HCT116 (cell line): ENCODE data around the gene OR52E1. TPM values are rescaled to one million over a fixed set of nuclear protein-coding genes. Genes with fewer than 3 reads are reported as not detected.

Source experiments
- ATAC-seq: fragments of 200-7000 bp; cut with Tn5 transposase; 2 replicates; pipeline ENCODE4 v1.9.1; 2020; ENCODE audit warnings: mild to moderate bottlenecking, moderate library complexity
- BruUV-seq: library from RNA; stranded (reverse); fragments of 400-500 nt; replicated peaks from 2 replicates; lab custom pipeline; 2021; lab: Mats Ljungman, UMichigan
- CTCF ChIA-PET: fragments of 300-600 bp; sonication (Branson Sonifier 250); formaldehyde crosslinking; loops from one replicate; lab custom pipeline; 2021; ENCODE audit warnings: antibody characterized with exemption; lab: Charles Lee
- POLR2A ChIA-PET: fragments of 300-600, 350-600 bp; sonication (Branson Sonifier 250); formaldehyde crosslinking; loops from one replicate; lab custom pipeline; 2021; ENCODE audit warnings: antibody characterized with exemption; lab: Charles Lee
- RAD21 ChIA-PET, 2 experiments: fragments of 300-600 bp; sonication (Branson Sonifier 250); formaldehyde crosslinking; loops; one replicate each; lab custom pipeline; 2023; ENCODE audit warnings: low total read pairs in 2 of 2; ENCODE audit not compliant: uncharacterized antibody in 2 of 2, unreplicated experiment in 2 of 2, low non-redundant PET in 1 of 2; lab: Charles Lee
- DNase-seq: peaks from one replicate; pipeline ENCODE4 v3.0.0-alpha.2; 2010; ENCODE audit warnings: low read depth, low spot score
- H2AFZ ChIP-seq: fragments of 200-600 bp; shearing (Covaris generic), sonication (generic); 2 replicates; pipeline ENCODE4 v1.6.1; 2017; ENCODE audit warnings: low read depth, mixed run types, mixed read lengths, antibody characterized with exemption, low read length; ENCODE audit not compliant: poor library complexity, severe bottlenecking
- H3K27ac ChIP-seq: 2 replicates; pipeline ENCODE4 v1.5.1; 2012; ENCODE audit warnings: low read depth, low read length
- H3K27me3 ChIP-seq: fragments of 200-600 bp; sonication (generic); 2 replicates; pipeline ENCODE4 v1.6.1; 2016; ENCODE audit warnings: mixed run types, low read length, mixed read lengths; ENCODE audit not compliant: insufficient read depth
- H3K36me3 ChIP-seq, 2 experiments: fragments of 200-500 bp in 1 of 2; fragments of 200-600 bp in 1 of 2; sonication (Bioruptor generic) in 1 of 2; sonication (generic) in 1 of 2; 2 replicates each; pipeline versions ENCODE4 v1.5.1 to v1.6.1; 2014 to 2016; ENCODE audit warnings: low read length in 2 of 2, inconsistent platforms in 1 of 2, mixed read lengths in 1 of 2, mixed run types in 1 of 2; ENCODE audit not compliant: insufficient read depth in 2 of 2, control insufficient read depth in 1 of 2
- H3K4me1 ChIP-seq, 2 experiments: fragments of 200-600 bp in 1 of 2; sonication (generic) in 1 of 2; 2 replicates each; pipeline versions ENCODE4 v1.5.1 to v1.6.1; 2012 to 2017; ENCODE audit warnings: low read length in 2 of 2, inconsistent platforms in 1 of 2, mild to moderate bottlenecking in 1 of 2, mixed read lengths in 1 of 2, mixed run types in 1 of 2, moderate library complexity in 1 of 2; ENCODE audit not compliant: insufficient read depth in 2 of 2, control insufficient read depth in 1 of 2
- H3K4me2 ChIP-seq: fragments of 200-600 bp; sonication (generic); 2 replicates; pipeline ENCODE4 v1.6.1; 2017; ENCODE audit warnings: mixed run types, low read length, mixed read lengths
- H3K4me3 ChIP-seq, 2 experiments: fragments of 200-600 bp in 1 of 2; sonication (generic) in 1 of 2; replicated peaks in 1 of 2; 2 replicates each; pipeline ENCODE4 v1.5.1; 2011 to 2016; ENCODE audit warnings: low read length in 2 of 2, control low read depth in 1 of 2, low read depth in 1 of 2, mild to moderate bottlenecking in 1 of 2, mixed read lengths in 1 of 2, mixed run types in 1 of 2
- H3K79me2 ChIP-seq: fragments of 200-600 bp; sonication (generic); 2 replicates; pipeline ENCODE4 v1.6.1; 2017; ENCODE audit warnings: mild to moderate bottlenecking, mixed run types, low read length, moderate library complexity, mixed read lengths; ENCODE audit not compliant: insufficient read depth
- H3K9ac ChIP-seq: fragments of 200-600 bp; sonication (generic); 2 replicates; pipeline ENCODE4 v1.6.1; 2016; ENCODE audit warnings: low read length, mixed read lengths
- H3K9me2 ChIP-seq: fragments of 200-600 bp; sonication (generic), shearing (Covaris generic); 2 replicates; pipeline ENCODE4 v1.6.1; 2017; ENCODE audit warnings: mixed run types, mild to moderate bottlenecking, moderate library complexity; ENCODE audit not compliant: insufficient read depth
- H3K9me3 ChIP-seq, 2 experiments: fragments of 200-500 bp in 1 of 2; fragments of 200-600 bp in 1 of 2; sonication (Bioruptor generic) in 1 of 2; sonication (generic) in 1 of 2; 2 replicates each; pipeline ENCODE4 v1.6.1; 2014 to 2017; ENCODE audit warnings: low read length in 2 of 2, mixed read lengths in 2 of 2, inconsistent platforms in 1 of 2, low read depth in 1 of 2, mild to moderate bottlenecking in 1 of 2, mixed run types in 1 of 2, moderate library complexity in 1 of 2; ENCODE audit not compliant: control insufficient read depth in 1 of 2, insufficient read depth in 1 of 2
- H4K20me1 ChIP-seq: fragments of 200-600 bp; sonication (generic), shearing (Covaris generic); 2 replicates; pipeline ENCODE4 v1.6.1; 2017; ENCODE audit warnings: mixed run types, mild to moderate bottlenecking, moderate library complexity; ENCODE audit not compliant: insufficient read depth
- ATF3 ChIP-seq: IDR thresholded peaks from 2 replicates; pipeline ENCODE4 v1.6.1; 2012
- CEBPB ChIP-seq: IDR thresholded peaks from 2 replicates; pipeline ENCODE4 v1.6.1; 2012; ENCODE audit warnings: low read depth
- ELF1 ChIP-seq: IDR thresholded peaks from 2 replicates; pipeline ENCODE4 v1.6.1; 2012; ENCODE audit warnings: low read depth, borderline replicate concordance
- EZH2 ChIP-seq: fragments of 200-600 bp; sonication (generic); IDR thresholded peaks from 2 replicates; pipeline ENCODE4 v1.6.1; 2017; ENCODE audit warnings: antibody characterized with exemption, mixed run types
- FOSL1 ChIP-seq: IDR thresholded peaks from 2 replicates; pipeline ENCODE4 v1.6.1; 2012; ENCODE audit warnings: low read depth
- JUND ChIP-seq: IDR thresholded peaks from 2 replicates; pipeline ENCODE4 v1.6.1; 2012
- POLR2A ChIP-seq: IDR thresholded peaks from 2 replicates; pipeline ENCODE4 v1.7.0; 2011; ENCODE audit warnings: borderline replicate concordance; ENCODE audit not compliant: insufficient read depth, insufficient read length; ENCODE audit errors: extremely low read depth
- POLR2AphosphoS5 ChIP-seq: IDR thresholded peaks from 2 replicates; pipeline ENCODE4 v1.6.1; 2011; ENCODE audit warnings: mild to moderate bottlenecking, low read depth, low read length, moderate library complexity
- RAD21 ChIP-seq: IDR thresholded peaks from 2 replicates; pipeline ENCODE4 v1.6.1; 2012; ENCODE audit warnings: low read depth, mild to moderate bottlenecking
- SP1 ChIP-seq: IDR thresholded peaks from 2 replicates; pipeline ENCODE4 v1.6.1; 2012; ENCODE audit warnings: low read depth
- SRF ChIP-seq: IDR thresholded peaks from 2 replicates; pipeline ENCODE4 v1.6.1; 2012; ENCODE audit warnings: low read depth
- TCF7L2 ChIP-seq: IDR thresholded peaks from 2 replicates; pipeline ENCODE4 v1.7.0; 2011; ENCODE audit warnings: borderline replicate concordance, inconsistent platforms; ENCODE audit not compliant: insufficient read depth, insufficient read length; ENCODE audit errors: extremely low read depth
- YY1 ChIP-seq: IDR thresholded peaks from 2 replicates; pipeline ENCODE4 v1.6.1; 2011; ENCODE audit warnings: low read length, low read depth, moderate library complexity, mild to moderate bottlenecking; ENCODE audit not compliant: insufficient replicate concordance; ENCODE audit errors: extremely low read depth
- ZFX ChIP-seq: fragments of 450-650 bp; IDR thresholded peaks from 2 replicates; pipeline ENCODE4 v1.6.1; 2017
- ZNF274 ChIP-seq: fragments of 200-500 bp; sonication (Bioruptor generic); IDR thresholded peaks from 2 replicates; pipeline ENCODE4 v1.6.1; 2014; ENCODE audit warnings: mild to moderate bottlenecking, low read depth, low read length, inconsistent platforms
- intact Hi-C: fragments of 100-400 bp; cut with micrococcal nuclease; formaldehyde crosslinking; loops from 2 replicates; pipeline ENCODE4 v1.10.0; 2022
- total RNA-seq: library from RNA; stranded (reverse); gene quantifications from one replicate; pipeline ENCODE4 v1.2.1, GENCODE V29; 2021; ENCODE audit not compliant: unreplicated experiment
- TF ChIP-seq, protein P1 (sequence below): IDR thresholded peaks from 2 replicates; pipeline ENCODE4 v1.6.1; 2012

OR52E1 gene
- total RNA-seq, 1 experiment from 2014 or later = not detected

DNA sequence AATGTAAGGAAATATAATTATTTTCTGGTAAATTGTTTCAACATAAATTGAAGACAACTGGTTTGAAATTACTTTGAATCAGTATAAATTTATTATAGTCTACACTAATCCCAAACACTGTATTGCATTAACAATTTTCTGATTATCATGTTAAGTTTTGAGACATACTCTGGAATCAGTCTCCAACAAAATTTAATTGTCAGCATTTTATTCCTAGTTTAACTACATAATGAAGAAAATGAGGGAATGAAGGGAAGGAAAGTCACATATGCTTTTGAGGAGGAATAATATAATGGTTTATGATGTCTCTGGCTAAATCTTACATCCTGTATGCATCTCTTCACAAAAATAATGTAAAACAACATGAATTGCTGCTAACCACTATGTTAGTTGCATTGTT, 14.2 kb downstream of the OR52E1 start:
- H3K4me3 ChIP-seq = no peak overlapping the region
- TF ChIP-seq ZNF274 = no peak
- no peak for TF ChIP-seq POLR2AphosphoS5
- TF ChIP-seq YY1 = no peak
- TF ChIP-seq POLR2A = no peak
- TF ChIP-seq CEBPB = no peak
- TF ChIP-seq EZH2 = no peak
- no peak for TF ChIP-seq FOSL1
- no peak for TF ChIP-seq SRF
- TF ChIP-seq ATF3 = no peak
- TF ChIP-seq ELF1 = no peak
- DNase-seq (no peak), ATAC-seq (no peak)
- no peaks in the 10 kb centered on the region for H3K79me2 ChIP-seq
- intact Hi-C loops = no loop called here
- no peak overlapping the region for H3K4me2 ChIP-seq
- no peaks in the 10 kb centered on the region for H3K9me3 ChIP-seq
- ChIA-PET CTCF (no interaction called here), RAD21 (no interaction called here), POLR2A (no interaction called here)
- no TSS peak for BruUV-seq
- no peaks in the 10 kb centered on the region for H3K36me3 ChIP-seq
- no peak overlapping the region for H2AFZ ChIP-seq
- no peaks in the 10 kb centered on the region for H3K9me2 ChIP-seq
- peaks cover 70% of the 10 kb centered on the region for H3K27me3 ChIP-seq
- no peaks in the 10 kb centered on the region for H3K4me1 ChIP-seq
- no peak overlapping the region for H3K9ac ChIP-seq
- no peak overlapping the region for H3K27ac ChIP-seq
- no peaks in the 10 kb centered on the region for H4K20me1 ChIP-seq

- no peak for DNase-seq
- Histone ChIP-seq H3K27ac (no peak overlapping the region), H3K36me3 (no peaks in the 10 kb centered on the region), H3K4me3 (no peak overlapping the region), H3K4me1 (no peaks in the 10 kb centered on the region), H3K4me2 (no peak overlapping the region), H4K20me1 (no peaks in the 10 kb centered on the region), H3K9me2 (no peaks in the 10 kb centered on the region), H3K79me2 (no peaks in the 10 kb centered on the region), H2AFZ (no peak overlapping the region), H3K9me3 (no peaks in the 10 kb centered on the region), H3K27me3 (peaks cover 79% of the 10 kb centered on the region), H3K9ac (no peak overlapping the region)
- ChIA-PET POLR2A (no interaction called here), RAD21 (no interaction called here), CTCF (no interaction called here)
- no peak for ATAC-seq
- BruUV-seq = no TSS peak
- intact Hi-C loops = no loop called here
- TF ChIP-seq RAD21 (no peak), ATF3 (no peak), JUND (no peak), ELF1 (no peak), SP1 (no peak), EZH2 (no peak), POLR2AphosphoS5 (no peak), YY1 (no peak), SRF (no peak), ZFX (no peak), TCF7L2 (no peak), FOSL1 (no peak)
- TF ChIP-seq, protein P1, sequence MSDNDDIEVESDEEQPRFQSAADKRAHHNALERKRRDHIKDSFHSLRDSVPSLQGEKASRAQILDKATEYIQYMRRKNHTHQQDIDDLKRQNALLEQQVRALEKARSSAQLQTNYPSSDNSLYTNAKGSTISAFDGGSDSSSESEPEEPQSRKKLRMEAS = no peak
These were observed 19.2 kb downstream of the OR52E1 start for GRCh38 chr11:5088556-5088955.
